Measurements from ENCODE around the gene MTHFD2L.
"Not testable (repeated sequence)": the region's sequence is repeated elsewhere in the genome, so short reads cannot be mapped to it uniquely, and the experiment has no call there.

Gene MTHFD2L

GRCh38 chr4:74314329-74314728 lies 156.4 kb downstream of the MTHFD2L start:
- no peak for DNase-seq

GRCh38 chr4:74314944-74315343 lies 157.0 kb downstream of the MTHFD2L start:
- DNase-seq: no peak

- DNase-seq: no peak
These were observed 157.5 kb downstream of the MTHFD2L start for GRCh38 chr4:74315376-74315775.

- DNase-seq: no peak
These were observed 158.5 kb downstream of the MTHFD2L start for GRCh38 chr4:74316397-74316796.

GRCh38 chr4:74317616-74318246 lies 159.8 kb downstream of the MTHFD2L start:
- DNase-seq: no peak

- no peak for DNase-seq
These were observed 160.4 kb downstream of the MTHFD2L start for GRCh38 chr4:74318276-74318675.

GRCh38 chr4:74319470-74319869 lies 161.6 kb downstream of the MTHFD2L start:
- no peak for DNase-seq

- peak; percentile 2 for DNase-seq
These were observed 162.7 kb downstream of the MTHFD2L start for GRCh38 chr4:74320559-74321118.

GRCh38 chr4:74322301-74322700 lies 164.4 kb downstream of the MTHFD2L start:
- DNase-seq: no peak

GRCh38 chr4:74323663-74324062 lies 165.7 kb downstream of the MTHFD2L start:
- DNase-seq: no peak

GRCh38 chr4:74324262-74324661 lies 166.3 kb downstream of the MTHFD2L start:
- DNase-seq: no peak

GRCh38 chr4:74325886-74326285 lies 168.0 kb downstream of the MTHFD2L start:
- no peak for DNase-seq

GRCh38 chr4:74327762-74328161 lies 169.8 kb downstream of the MTHFD2L start:
- DNase-seq: no peak

GRCh38 chr4:74328501-74328900 lies 170.6 kb downstream of the MTHFD2L start:
- no peak for DNase-seq

GRCh38 chr4:74329307-74329706 lies 171.4 kb downstream of the MTHFD2L start:
- DNase-seq: no peak

GRCh38 chr4:74330295-74330750 lies 172.4 kb downstream of the MTHFD2L start:
- DNase-seq: no peak

GRCh38 chr4:74331252-74331651 lies 173.3 kb downstream of the MTHFD2L start:
- DNase-seq: no peak

- DNase-seq: no peak
These were observed 174.0 kb downstream of the MTHFD2L start for GRCh38 chr4:74331944-74332343.

- no peak for DNase-seq
These were observed 176.7 kb downstream of the MTHFD2L start for GRCh38 chr4:74334636-74335035.

GRCh38 chr4:74335341-74336021 lies 177.6 kb downstream of the MTHFD2L start:
- DNase-seq: no peak

GRCh38 chr4:74338792-74339333 lies 180.9 kb downstream of the MTHFD2L start:
- no peak for DNase-seq

GRCh38 chr4:74339501-74339900 lies 181.6 kb downstream of the MTHFD2L start:
- no peak for DNase-seq

GRCh38 chr4:74340421-74340820 lies 182.5 kb downstream of the MTHFD2L start:
- not testable (repeated sequence) for DNase-seq

GRCh38 chr4:74344031-74344430 lies 186.1 kb downstream of the MTHFD2L start:
- DNase-seq: no peak

All from NCI-H1436 (cell line).